HepG2 (cell line): Measurements from ENCODE around the gene AP5Z1. TPM values are rescaled to one million over a fixed set of nuclear protein-coding genes. Genes with fewer than 3 reads are reported as not detected.

Experiments
- RARG ChIP-seq: sonication (generic); formaldehyde crosslinking; IDR thresholded peaks from 2 replicates; pipeline ENCODE4 v1.4.0; 2020; ENCODE audit warnings: low read depth, mild to moderate bottlenecking, missing genetic modification reagents
- RBFOX2 ChIP-seq: fragments of 200-400 bp; formaldehyde crosslinking; IDR thresholded peaks from 2 replicates; pipeline ENCODE4 v1.6.1; 2017; ENCODE audit warnings: low read depth, mild to moderate bottlenecking, low read length
- SMAD9 ChIP-seq: sonication (generic); formaldehyde crosslinking; IDR thresholded peaks from 2 replicates; pipeline ENCODE4 v1.5.1; 2020; ENCODE audit warnings: mild to moderate bottlenecking, missing genetic modification reagents
- SRSF1 ChIP-seq: fragments of 200-400 bp; formaldehyde crosslinking; optimal IDR thresholded peaks from 2 replicates; pipeline ENCODE3; 2017; ENCODE audit warnings: mild to moderate bottlenecking, low read depth, low read length, moderate library complexity
- TMF1 ChIP-seq: sonication (generic); formaldehyde crosslinking; IDR thresholded peaks from 2 replicates; pipeline ENCODE4 v1.8.1; 2022; ENCODE audit warnings: low read depth, missing genetic modification reagents
- TRIM22 ChIP-seq: fragments of 450-650 bp; IDR thresholded peaks from 2 replicates; pipeline ENCODE4 v1.6.1; 2017
- ZBTB38 ChIP-seq: sonication (generic); formaldehyde crosslinking; IDR thresholded peaks from 2 replicates; pipeline ENCODE4 v1.5.1; 2020; ENCODE audit warnings: mild to moderate bottlenecking, missing genetic modification reagents
- ZNF343 ChIP-seq: sonication (generic); formaldehyde crosslinking; IDR thresholded peaks from 2 replicates; pipeline ENCODE4 v1.4.0; 2020; ENCODE audit warnings: mild to moderate bottlenecking, missing genetic modification reagents
- ZNF432 ChIP-seq: sonication (generic); formaldehyde crosslinking; IDR thresholded peaks from 2 replicates; pipeline ENCODE4 v1.5.0; 2020; ENCODE audit warnings: missing genetic modification reagents, mild to moderate bottlenecking, borderline replicate concordance
- polyA plus RNA-seq, 8 experiments: library from polyadenylated mRNA; depleted of rRNA in 3 of 8; stranded (reverse) in 7 of 8; unstranded in 1 of 8; fragments of >200 nt; fragmentation: Illumina TruSeq in 4 of 8; extraction: Trizol in 4 of 8; gene quantifications; 2 replicates each; pipeline versions ENCODE4 v1.2.1 to v1.2.3, GENCODE V29; 2011 to 2016; ENCODE audit warnings: low read depth in 4 of 8, missing spikeins in 1 of 8, mixed read lengths in 1 of 8; ENCODE audit not compliant: insufficient read depth in 1 of 8
- total RNA-seq, 5 experiments: library from RNA; depleted of rRNA; stranded (reverse); fragments of >200 nt; fragmentation: Illumina TruSeq; extraction: Trizol; gene quantifications; 2 replicates each; pipeline ENCODE4 v1.2.3, GENCODE V29; 2016; ENCODE audit warnings: low read depth in 1 of 5
- TF ChIP-seq, protein P1 (sequence below): sonication (generic); formaldehyde crosslinking; IDR thresholded peaks from 2 replicates; pipeline ENCODE4 v1.4.0; 2020; ENCODE audit warnings: missing genetic modification reagents

Gene AP5Z1
- total and polyA plus RNA-seq, 2 of the 13 experiments (the other 11 are each of a cell fraction or from before 2014, with no cell fraction given): 9.3 to 15.1 TPM

DNA sequence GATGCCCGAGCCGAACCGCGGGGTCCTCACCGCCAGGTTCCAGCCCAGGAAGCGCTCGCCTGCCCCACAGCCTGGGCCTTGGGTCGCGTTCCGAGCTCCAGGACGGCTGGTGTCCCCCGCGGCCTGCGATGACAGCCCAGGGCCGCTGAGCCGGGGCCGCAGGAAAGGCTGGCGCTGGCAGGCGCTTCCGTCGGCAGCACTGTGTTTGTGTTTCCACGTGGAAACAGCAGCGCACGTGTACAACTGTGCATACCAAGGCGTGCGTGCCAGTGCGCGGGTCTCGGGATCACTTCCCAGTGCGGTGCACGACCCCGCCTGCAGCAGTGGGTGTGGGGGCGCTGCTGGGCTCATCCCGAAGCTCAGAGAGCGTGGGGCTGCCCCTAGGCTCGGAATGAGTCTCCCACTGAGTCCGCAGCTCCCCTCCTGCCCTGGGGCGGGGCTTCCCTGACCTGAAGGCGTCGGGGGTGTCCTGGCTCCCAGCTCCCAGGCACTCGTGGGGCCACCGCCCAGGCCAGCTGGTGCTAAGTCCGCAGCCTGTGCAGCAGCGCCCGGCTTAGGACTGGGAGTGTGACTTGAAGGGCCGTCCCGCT is 17.2 kb downstream of the AP5Z1 start (continued):
- TF ChIP-seq RARG (CRISPR knock-in tag): no peak
- TF ChIP-seq SMAD9 (CRISPR knock-in tag): no peak
- TF ChIP-seq RBFOX2: peak; percentile 37; the same call in 1 of the 2 replicates
- no peak for TF ChIP-seq SRSF1
- peak; percentile 36; the same call in 1 of the 2 replicates for TF ChIP-seq ZBTB38 (CRISPR knock-in tag)
- TF ChIP-seq ZNF432 (CRISPR knock-in tag): no peak
- TF ChIP-seq TRIM22: no peak
- TF ChIP-seq ZNF343: no peak
- TF ChIP-seq TMF1 (CRISPR knock-in tag): no peak
- TF ChIP-seq, protein P1, sequence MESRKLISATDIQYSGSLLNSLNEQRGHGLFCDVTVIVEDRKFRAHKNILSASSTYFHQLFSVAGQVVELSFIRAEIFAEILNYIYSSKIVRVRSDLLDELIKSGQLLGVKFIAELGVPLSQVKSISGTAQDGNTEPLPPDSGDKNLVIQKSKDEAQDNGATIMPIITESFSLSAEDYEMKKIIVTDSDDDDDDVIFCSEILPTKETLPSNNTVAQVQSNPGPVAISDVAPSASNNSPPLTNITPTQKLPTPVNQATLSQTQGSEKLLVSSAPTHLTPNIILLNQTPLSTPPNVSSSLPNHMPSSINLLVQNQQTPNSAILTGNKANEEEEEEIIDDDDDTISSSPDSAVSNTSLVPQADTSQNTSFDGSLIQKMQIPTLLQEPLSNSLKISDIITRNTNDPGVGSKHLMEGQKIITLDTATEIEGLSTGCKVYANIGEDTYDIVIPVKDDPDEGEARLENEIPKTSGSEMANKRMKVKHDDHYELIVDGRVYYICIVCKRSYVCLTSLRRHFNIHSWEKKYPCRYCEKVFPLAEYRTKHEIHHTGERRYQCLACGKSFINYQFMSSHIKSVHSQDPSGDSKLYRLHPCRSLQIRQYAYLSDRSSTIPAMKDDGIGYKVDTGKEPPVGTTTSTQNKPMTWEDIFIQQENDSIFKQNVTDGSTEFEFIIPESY (CRISPR knock-in tag): peak; percentile 75
